Measurements from ENCODE around the gene TERT. TPM values are rescaled to one million over a fixed set of nuclear protein-coding genes. Genes with fewer than 3 reads are reported as not detected.
A peak's percentile ranks its signal among the peaks of the same experiment; 100 is the strongest.

The TERT gene
- total and polyA plus RNA-seq, 2 of the 8 experiments (the other 6 are each of a cell fraction or from before 2014, with no cell fraction given) = 13.1 to 23.1 TPM

DNA sequence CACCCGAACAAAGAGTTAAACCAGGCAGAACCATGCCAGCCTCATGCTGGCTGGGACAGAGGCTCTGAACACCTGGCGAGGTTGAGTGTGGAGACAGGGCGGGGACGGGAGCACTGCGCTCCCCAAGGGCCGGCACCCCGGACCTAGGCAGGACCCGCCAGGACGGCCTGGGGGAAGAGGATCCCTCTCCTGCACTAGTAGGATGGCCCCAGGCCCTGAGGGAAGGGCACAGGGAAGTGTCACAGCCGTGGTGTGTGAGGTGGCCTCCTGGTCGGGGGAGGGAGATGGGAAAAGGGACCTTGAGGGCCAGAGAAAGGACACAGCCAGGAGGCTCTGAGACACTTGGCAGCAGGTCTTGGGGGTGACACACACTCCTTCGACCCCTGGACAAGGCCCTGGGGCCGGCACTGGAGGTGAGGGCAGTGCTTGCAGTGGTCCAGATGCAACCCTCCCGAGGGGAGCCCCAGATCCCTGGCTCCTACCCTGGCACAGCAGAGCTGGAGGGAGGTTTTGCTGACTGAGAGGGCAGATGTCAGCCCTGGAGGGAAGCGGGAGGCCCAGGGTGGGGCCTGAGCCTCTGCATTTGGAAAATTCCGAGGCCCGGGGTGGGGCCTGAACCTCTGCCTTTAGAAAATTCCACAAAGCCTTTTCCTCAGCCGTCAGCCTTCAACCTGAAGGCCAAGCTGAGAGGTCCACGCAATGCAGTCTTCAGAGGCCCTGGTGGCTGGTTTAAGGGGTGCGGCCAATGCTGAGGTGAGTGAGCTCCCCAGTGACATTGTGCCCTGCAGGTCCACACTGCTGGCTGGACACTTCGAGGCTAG is 24.8 kb upstream of the TERT start:
- Histone ChIP-seq H2BK120ac (replicated peaks; ENCODE audit: low read depth, low read length) (no peak overlapping the region), H2BK15ac (ENCODE audit: low read length) (no peak overlapping the region), H4K91ac (replicated peaks; ENCODE audit: insufficient read length, low read length) (no peak overlapping the region), H4K20me1 (replicated peaks in 1 of 2; ENCODE audit: control insufficient read depth in 1 of 2, insufficient read depth in 2 of 2, low read length in 2 of 2) (peaks cover 0 to 9% of the 10 kb centered on the region in 2 experiments), H3K4me3 (ENCODE audit: extremely low read depth in 1 of 4, insufficient read depth in 2 of 4, low read depth in 3 of 4, low read length in 4 of 4) (no peak overlapping the region), H2AK5ac (ENCODE audit: low read depth, low read length) (no peak overlapping the region), H4K8ac (ENCODE audit: extremely low read depth, insufficient read depth, low read length) (0 out of 2 replicates have a peak overlapping the region, but pooled peaks have one; percentile 1), H3K23me2 (ENCODE audit: low read depth, low read length) (no peaks in the 10 kb centered on the region; the same call in 1 of the 2 replicates), H3K23ac (ENCODE audit: insufficient read length) (no peak overlapping the region), H2BK5ac (ENCODE audit: low read depth, low read length) (no peak overlapping the region; the same call in 1 of the 2 replicates), H3K27me3 (replicated peaks in 1 of 4; ENCODE audit: control insufficient read depth in 3 of 4, extremely low read depth in 1 of 4, insufficient read depth in 3 of 4, low read length in 3 of 4) (no peaks in the 10 kb centered on the region), H3K14ac (ENCODE audit: insufficient read length) (no peak overlapping the region), H3K36me3 (ENCODE audit: control insufficient read depth in 2 of 4, insufficient read depth in 4 of 4, low read length in 3 of 4) (peaks cover 15 to 54% (median 44%) of the 10 kb centered on the region in 4 experiments), H3K27ac (ENCODE audit: low read depth, low read length) (no peak overlapping the region), H4K5ac (ENCODE audit: insufficient read length, low read depth, low read length) (no peak overlapping the region), H2BK20ac (ENCODE audit: low read length) (no peak overlapping the region), H3K79me1 (ENCODE audit: low read depth, low read length) (no peaks in the 10 kb centered on the region), H3K79me2 (ENCODE audit: control insufficient read depth in 1 of 2, insufficient read depth in 2 of 2, low read length in 2 of 2) (no peaks in the 10 kb centered on the region), H3K9me3 (ENCODE audit: insufficient read depth in 2 of 2, low read depth in 1 of 2, low read length in 1 of 2) (no peaks in the 10 kb centered on the region), H3K18ac (ENCODE audit: extremely low read depth, low read length) (no peak overlapping the region), H3K56ac (replicated peaks; ENCODE audit: insufficient read length, low read depth, low read length) (no peak overlapping the region), H3K4me1 (replicated peaks in 1 of 4; ENCODE audit: control insufficient read depth in 3 of 4, insufficient read depth in 4 of 4, low read length in 3 of 4) (peaks cover 11 to 16% (median 13%) of the 10 kb centered on the region in 4 experiments), H3K4ac (replicated peaks; ENCODE audit: insufficient read length, low read depth, low read length) (no peak overlapping the region), H2AFZ (ENCODE audit: low read length) (no peak overlapping the region), H2BK12ac (ENCODE audit: low read depth, low read length) (no peak overlapping the region), H3K9ac (replicated peaks in 1 of 4; ENCODE audit: extremely low read depth in 1 of 4, low read depth in 3 of 4, low read length in 3 of 4) (no peak overlapping the region), H3K4me2 (ENCODE audit: insufficient read depth in 1 of 2, low read depth in 2 of 2, low read length in 2 of 2) (no peak overlapping the region)
- ChIA-PET POLR2A (ENCODE audit: partially characterized antibody) (interaction anchor here (1.0 to 1.3 kb wide), 3 partner anchors 11 to 25 kb away, joined by 3 to 6 read pairs (median 5); partner anchors contain the start of gene TERT), CTCF (ENCODE audit: partially characterized antibody) (interaction anchor here (3.4 kb wide), 1 partner anchor 152 kb away, joined by 12 read pairs; no protein-coding TSS in a partner anchor)
- FAIRE-seq (no peak), DNase-seq (ENCODE audit: low read depth in 1 of 2, low spot score in 2 of 2) (no peak)
- WGBS, 2 experiments (ENCODE audit: extremely low coverage in 1 of 2, insufficient coverage in 1 of 2, insufficient read length in 1 of 2, insufficient replicate concordance in 2 of 2, low coverage in 1 of 2, low lambda C conversion rate in 2 of 2, missing lambda C conversion rate in 1 of 2) = 88% methylated on average over 19 of the region's 21 CpGs; no CpG with 5 or more reads in 1 of the 2 experiments
